HL-60 (cell line): ENCODE measurements around the gene ATRNL1.

ENCODE experiments used
- DNase-seq, 2 experiments: peaks; one replicate each; pipeline ENCODE4 v3.0.0-alpha.2; 2010 to 2020; ENCODE audit warnings: low read depth in 1 of 2, low spot score in 1 of 2
- H3K27ac ChIP-seq: fragments of 250-450 bp; sonication (Bioruptor Pico); replicated peaks from 2 replicates; pipeline ENCODE4 v1.5.1; 2020; ENCODE audit warnings: mild to moderate bottlenecking, moderate library complexity
- H3K27me3 ChIP-seq: fragments of 250-450 bp; sonication (Bioruptor Pico); 2 replicates; pipeline ENCODE4 v1.5.1; 2021; ENCODE audit warnings: mild to moderate bottlenecking, moderate library complexity; ENCODE audit not compliant: insufficient read depth, poor library complexity, severe bottlenecking
- H3K4me3 ChIP-seq: replicated peaks from 2 replicates; pipeline ENCODE4 v1.5.1; 2011; ENCODE audit warnings: mild to moderate bottlenecking, control low read depth, low read length; ENCODE audit not compliant: insufficient read depth
- GABPA ChIP-seq: IDR thresholded peaks from 2 replicates; pipeline ENCODE4 v1.6.1; 2012; ENCODE audit warnings: low read depth
- POLR2AphosphoS5 ChIP-seq: IDR thresholded peaks from 2 replicates; pipeline ENCODE4 v1.6.1; 2012; ENCODE audit warnings: low read depth
- SPI1 ChIP-seq: IDR thresholded peaks from 2 replicates; pipeline ENCODE4 v1.6.1; 2012; ENCODE audit warnings: low read depth, mild to moderate bottlenecking, borderline replicate concordance
- TF ChIP-seq, protein P1 (sequence below): IDR thresholded peaks from 2 replicates; pipeline ENCODE4 v1.6.1; 2012; ENCODE audit warnings: low read depth; ENCODE audit not compliant: insufficient replicate concordance
- TF ChIP-seq, protein P2 (sequence below): IDR thresholded peaks from one replicate; pipeline ENCODE4 v1.5.1; 2011; ENCODE audit warnings: low read length, control low read depth, inconsistent platforms; ENCODE audit not compliant: insufficient read depth

Gene ATRNL1

DNA sequence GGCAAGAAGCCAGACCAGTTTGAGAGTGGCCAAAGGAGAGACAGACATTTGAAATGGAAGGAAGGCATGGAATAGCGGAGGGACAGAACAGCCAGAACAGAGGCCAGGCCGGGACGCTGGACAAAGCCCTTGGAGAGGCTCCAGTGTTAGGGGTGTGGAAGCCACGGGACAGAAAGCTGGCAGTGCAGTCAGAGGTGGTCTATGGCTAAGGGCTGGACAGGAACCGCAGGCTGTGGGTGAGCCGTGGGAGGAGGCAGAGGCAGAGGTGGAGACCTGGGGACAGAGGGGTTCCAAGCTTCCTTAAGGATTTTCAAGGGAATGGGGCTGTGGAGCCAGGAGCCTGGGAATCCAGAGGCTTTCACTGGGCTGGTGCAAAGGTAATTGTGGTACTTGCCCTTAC, 878.8 kb downstream of the ATRNL1 start:
- TF ChIP-seq, protein P1, sequence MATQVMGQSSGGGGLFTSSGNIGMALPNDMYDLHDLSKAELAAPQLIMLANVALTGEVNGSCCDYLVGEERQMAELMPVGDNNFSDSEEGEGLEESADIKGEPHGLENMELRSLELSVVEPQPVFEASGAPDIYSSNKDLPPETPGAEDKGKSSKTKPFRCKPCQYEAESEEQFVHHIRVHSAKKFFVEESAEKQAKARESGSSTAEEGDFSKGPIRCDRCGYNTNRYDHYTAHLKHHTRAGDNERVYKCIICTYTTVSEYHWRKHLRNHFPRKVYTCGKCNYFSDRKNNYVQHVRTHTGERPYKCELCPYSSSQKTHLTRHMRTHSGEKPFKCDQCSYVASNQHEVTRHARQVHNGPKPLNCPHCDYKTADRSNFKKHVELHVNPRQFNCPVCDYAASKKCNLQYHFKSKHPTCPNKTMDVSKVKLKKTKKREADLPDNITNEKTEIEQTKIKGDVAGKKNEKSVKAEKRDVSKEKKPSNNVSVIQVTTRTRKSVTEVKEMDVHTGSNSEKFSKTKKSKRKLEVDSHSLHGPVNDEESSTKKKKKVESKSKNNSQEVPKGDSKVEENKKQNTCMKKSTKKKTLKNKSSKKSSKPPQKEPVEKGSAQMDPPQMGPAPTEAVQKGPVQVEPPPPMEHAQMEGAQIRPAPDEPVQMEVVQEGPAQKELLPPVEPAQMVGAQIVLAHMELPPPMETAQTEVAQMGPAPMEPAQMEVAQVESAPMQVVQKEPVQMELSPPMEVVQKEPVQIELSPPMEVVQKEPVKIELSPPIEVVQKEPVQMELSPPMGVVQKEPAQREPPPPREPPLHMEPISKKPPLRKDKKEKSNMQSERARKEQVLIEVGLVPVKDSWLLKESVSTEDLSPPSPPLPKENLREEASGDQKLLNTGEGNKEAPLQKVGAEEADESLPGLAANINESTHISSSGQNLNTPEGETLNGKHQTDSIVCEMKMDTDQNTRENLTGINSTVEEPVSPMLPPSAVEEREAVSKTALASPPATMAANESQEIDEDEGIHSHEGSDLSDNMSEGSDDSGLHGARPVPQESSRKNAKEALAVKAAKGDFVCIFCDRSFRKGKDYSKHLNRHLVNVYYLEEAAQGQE, result no peak
- TF ChIP-seq, protein P2, sequence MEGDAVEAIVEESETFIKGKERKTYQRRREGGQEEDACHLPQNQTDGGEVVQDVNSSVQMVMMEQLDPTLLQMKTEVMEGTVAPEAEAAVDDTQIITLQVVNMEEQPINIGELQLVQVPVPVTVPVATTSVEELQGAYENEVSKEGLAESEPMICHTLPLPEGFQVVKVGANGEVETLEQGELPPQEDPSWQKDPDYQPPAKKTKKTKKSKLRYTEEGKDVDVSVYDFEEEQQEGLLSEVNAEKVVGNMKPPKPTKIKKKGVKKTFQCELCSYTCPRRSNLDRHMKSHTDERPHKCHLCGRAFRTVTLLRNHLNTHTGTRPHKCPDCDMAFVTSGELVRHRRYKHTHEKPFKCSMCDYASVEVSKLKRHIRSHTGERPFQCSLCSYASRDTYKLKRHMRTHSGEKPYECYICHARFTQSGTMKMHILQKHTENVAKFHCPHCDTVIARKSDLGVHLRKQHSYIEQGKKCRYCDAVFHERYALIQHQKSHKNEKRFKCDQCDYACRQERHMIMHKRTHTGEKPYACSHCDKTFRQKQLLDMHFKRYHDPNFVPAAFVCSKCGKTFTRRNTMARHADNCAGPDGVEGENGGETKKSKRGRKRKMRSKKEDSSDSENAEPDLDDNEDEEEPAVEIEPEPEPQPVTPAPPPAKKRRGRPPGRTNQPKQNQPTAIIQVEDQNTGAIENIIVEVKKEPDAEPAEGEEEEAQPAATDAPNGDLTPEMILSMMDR, result no peak
- no peak for TF ChIP-seq GABPA
- TF ChIP-seq SPI1, result no peak
- no peak for TF ChIP-seq POLR2AphosphoS5
- no peak for DNase-seq
- H3K27ac ChIP-seq, result no peak overlapping the region
- H3K27me3 ChIP-seq, result no peaks in the 10 kb centered on the region
- no peak overlapping the region for H3K4me3 ChIP-seq

DNA sequence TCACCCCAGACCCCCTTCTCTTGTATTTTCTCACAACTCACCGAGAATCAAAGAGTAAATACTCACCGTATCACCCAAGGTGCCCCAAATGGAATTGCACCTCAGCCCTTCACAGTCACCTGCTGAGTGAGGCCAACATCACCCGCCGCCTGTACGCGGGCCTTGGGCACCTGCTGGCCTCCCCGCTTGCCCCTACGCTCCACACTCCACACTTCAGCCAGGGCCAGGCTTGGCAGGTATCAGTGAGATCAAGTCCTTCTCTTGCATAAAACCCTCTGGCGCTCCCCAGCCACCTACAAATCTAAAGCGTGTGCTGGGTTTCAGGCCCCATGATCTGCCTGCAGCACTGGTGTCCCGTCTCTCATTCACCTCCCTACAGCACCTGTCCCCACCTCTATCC, 879.3 kb downstream of the ATRNL1 start:
- no peak overlapping the region for H3K27ac ChIP-seq
- H3K4me3 ChIP-seq, result no peak overlapping the region
- no peak for DNase-seq
- no peaks in the 10 kb centered on the region for H3K27me3 ChIP-seq
- TF ChIP-seq SPI1, result no peak
- TF ChIP-seq, protein P1, result no peak
- no peak for TF ChIP-seq GABPA
- TF ChIP-seq POLR2AphosphoS5, result no peak
- TF ChIP-seq, protein P2, result no peak

GRCh38 chr10:115974351-115974750, 881.2 kb downstream of the ATRNL1 start:
- Histone ChIP-seq H3K27me3 (no peaks in the 10 kb centered on the region), H3K4me3 (no peak overlapping the region), H3K27ac (no peak overlapping the region)
- TF ChIP-seq, protein P1, result no peak
- TF ChIP-seq GABPA, result no peak
- no peak for TF ChIP-seq SPI1
- TF ChIP-seq POLR2AphosphoS5, result no peak
- TF ChIP-seq, protein P2, result no peak
- no peak for DNase-seq
